NCI-H345 treated with DMSO at 0.1 percent for 48 hours (cell line): ENCODE measurements around the gene DCP1A.
A peak's percentile ranks its signal among the peaks of the same experiment; 100 is the strongest.

ENCODE experiments used
- DNase-seq: peaks from one replicate; lab custom pipeline; 2025; ENCODE audit not compliant: unreplicated experiment; lab: John Stamatoyannopoulos, UW

DCP1A gene

GRCh38 chr3:53248161-53248560, 99.2 kb downstream of the DCP1A start:
- DNase-seq: no peak

- no peak for DNase-seq
Observed at GRCh38 chr3:53247619-53248018, 99.7 kb downstream of the DCP1A start.

- no peak for DNase-seq
Observed at GRCh38 chr3:53244271-53244670, 103.1 kb downstream of the DCP1A start.

- DNase-seq: no peak
Observed at GRCh38 chr3:53243785-53244184, 103.6 kb downstream of the DCP1A start.

GRCh38 chr3:53243165-53243564, 104.2 kb downstream of the DCP1A start:
- DNase-seq: peak; percentile 8

GRCh38 chr3:53242642-53243041, 104.7 kb downstream of the DCP1A start:
- DNase-seq: no peak

- DNase-seq: no peak
Observed at GRCh38 chr3:53242155-53242554, 105.2 kb downstream of the DCP1A start.

- no peak for DNase-seq
Observed at GRCh38 chr3:53240989-53241972, 106.1 kb downstream of the DCP1A start.

GRCh38 chr3:53239800-53240199, 107.5 kb downstream of the DCP1A start:
- no peak for DNase-seq

GRCh38 chr3:53238886-53239285, 108.5 kb downstream of the DCP1A start:
- DNase-seq: no peak

- DNase-seq: no peak
Observed at GRCh38 chr3:53238051-53238850, 109.1 kb downstream of the DCP1A start.

GRCh38 chr3:53236112-53236841, 111.1 kb downstream of the DCP1A start:
- DNase-seq: no peak

- DNase-seq: no peak
Observed at GRCh38 chr3:53235545-53235944, 111.8 kb downstream of the DCP1A start.

GRCh38 chr3:53234841-53235232, 112.5 kb downstream of the DCP1A start:
- no peak for DNase-seq

- DNase-seq: no peak
Observed at GRCh38 chr3:53234130-53234840, 113.1 kb downstream of the DCP1A start.
